Measurements from ENCODE around the gene DNAJB5.
"Not testable (repeated sequence)": the region's sequence is repeated elsewhere in the genome, so short reads cannot be mapped to it uniquely, and the experiment has no call there.

Gene DNAJB5

DNA sequence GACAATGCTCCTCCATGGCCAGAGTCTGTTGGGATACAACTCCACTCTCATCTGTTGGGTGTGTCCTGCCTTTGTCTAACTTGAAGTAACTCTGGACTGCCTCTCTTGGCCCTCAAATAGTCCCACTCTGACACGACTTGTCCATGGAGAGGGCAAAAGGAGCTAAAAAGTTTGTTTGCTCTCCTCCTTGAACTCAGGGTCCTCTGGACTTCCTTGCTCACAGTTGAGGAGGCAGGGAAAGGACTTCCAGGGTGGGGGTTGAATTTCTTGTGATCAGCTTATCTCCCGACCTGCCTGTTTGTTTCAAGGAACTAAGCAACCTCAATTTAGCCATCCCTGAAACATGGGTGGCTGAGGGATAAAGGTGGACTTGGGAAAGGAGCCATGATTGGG is 11.7 kb downstream of the DNAJB5 start:
- no peak for DNase-seq

- no peak for DNase-seq
Observed at GRCh38 chr9:35001803-35002502, 12.4 kb downstream of the DNAJB5 start.

GRCh38 chr9:35002623-35003022 is 13.1 kb downstream of the DNAJB5 start:
- DNase-seq: no peak

DNA sequence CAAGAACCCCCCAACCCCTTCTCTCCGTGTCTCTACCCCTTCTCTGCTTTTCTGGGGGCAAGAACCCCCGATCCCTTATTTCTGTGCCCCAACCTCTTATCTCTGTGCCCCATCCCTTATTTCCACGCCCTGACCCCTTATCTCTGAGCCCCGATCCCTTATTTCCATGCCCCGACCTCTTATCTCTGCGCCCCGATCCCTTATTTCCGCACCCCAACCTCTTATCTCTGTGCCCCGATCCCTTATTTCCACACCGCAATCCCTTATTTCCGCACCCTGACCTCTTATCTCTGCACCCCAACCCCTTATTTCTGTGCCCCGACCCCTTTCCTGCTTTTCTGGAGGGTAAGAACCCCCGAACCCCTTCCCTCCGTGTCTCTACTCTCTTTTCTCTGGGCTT is 14.8 kb downstream of the DNAJB5 start:
- DNase-seq: not testable (repeated sequence)

DNA sequence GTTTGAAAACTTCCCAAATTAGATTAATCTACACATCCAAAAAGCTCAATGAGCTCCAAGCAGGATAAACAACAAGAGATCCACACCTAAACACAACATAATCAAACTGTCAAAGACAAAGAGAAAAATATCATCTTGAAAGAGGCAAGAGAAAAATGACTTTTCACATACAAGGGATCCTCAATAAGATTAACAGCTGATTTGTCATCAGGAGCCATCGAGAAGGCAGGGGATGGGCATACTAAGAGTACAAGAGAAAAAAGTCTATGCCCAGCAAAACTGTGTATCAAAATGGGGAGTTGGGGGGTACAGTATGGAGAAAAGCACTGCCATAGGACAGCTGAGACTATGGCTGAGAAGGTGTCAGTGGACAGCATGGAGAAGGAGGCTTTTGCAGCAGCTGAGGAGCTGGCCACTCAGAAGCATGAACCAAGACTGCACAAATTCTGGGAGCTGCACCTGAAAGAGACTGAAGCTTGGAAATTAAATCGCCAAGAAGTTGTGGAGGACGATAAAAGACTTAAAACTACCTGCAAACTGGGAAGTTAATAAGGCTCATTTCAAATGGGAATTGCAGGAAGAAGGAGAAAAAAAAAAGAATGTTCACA is 20.9 kb downstream of the DNAJB5 start:
- no peak for DNase-seq

DNA sequence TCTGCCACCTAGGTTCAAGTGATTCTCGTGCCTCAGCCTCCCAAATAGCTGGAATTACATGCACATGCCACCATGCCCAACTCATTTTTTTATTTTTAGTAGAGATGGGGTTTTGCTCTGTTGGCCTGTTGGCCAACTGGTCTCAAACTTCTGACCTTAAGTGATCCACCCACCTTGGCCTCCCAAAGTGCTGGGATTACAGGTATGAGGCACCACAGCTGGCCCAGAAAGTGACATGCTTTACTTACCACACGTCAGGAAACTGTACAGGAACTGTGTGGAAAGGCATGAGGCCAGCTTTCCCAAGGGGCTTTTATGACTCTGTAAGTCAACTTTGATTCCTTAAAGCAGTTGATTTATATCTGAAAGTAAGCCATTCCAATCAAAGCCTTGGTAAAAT is 25.0 kb downstream of the DNAJB5 start:
- DNase-seq: no peak

DNA sequence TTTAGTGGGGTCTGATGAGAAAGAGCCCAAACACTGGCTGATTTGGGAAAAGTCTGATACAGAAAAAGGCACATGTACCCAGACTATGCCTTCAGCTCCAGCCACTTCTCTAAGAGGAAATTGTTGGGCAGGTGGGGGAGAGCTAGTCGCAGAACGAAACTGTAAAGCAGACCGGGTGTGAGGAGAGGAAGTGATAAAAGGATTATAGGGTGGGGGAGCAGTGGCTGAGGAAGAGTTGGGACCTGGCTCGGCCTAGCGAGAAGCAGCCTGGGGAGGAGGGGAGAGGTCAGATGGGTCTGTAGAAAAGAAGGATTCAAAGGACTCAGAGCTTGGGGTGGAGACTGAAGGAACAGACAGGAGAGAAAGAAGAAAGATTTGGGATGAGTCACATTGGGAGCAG is 33.9 kb downstream of the DNAJB5 start:
- DNase-seq: not testable (repeated sequence)

DNA sequence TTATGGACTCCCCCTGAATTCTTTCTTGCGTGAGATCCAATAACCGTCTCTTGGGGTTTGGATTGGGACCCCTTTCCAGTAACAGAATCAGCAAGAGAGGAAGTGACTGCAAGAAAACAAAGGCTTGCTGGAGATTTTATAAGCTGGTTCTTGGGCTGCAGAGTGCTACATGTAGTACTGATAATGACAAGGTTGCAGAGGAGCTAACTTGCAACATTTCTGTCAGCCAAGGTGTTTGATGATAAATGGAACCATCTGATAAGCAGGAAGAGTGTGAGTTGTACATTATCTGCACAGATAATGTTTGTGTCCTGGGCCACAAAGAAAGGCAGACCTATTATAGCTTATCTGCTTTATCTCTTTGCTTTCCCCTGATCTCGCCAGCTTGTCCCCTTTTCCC is 37.1 kb downstream of the DNAJB5 start:
- DNase-seq: no peak

DNA sequence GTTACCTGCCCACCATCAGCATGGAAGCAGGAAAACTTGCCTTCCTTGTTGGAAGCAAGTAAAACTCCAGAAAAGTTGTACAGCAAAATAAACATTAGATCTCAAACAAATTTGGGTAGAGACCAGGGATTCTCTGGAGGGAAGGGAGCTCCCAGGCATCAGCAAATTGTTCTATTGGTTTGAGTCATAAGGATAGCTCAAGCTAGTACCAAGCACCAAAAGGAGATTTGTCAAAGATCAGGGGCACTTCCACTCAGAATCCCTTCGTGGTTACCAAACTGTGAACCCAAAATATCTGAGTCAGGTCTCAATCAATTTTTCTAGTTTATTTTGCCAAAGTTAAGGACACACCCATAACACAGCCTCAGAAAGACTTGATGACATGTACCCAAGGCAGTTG is 37.8 kb downstream of the DNAJB5 start:
- no peak for DNase-seq

DNA sequence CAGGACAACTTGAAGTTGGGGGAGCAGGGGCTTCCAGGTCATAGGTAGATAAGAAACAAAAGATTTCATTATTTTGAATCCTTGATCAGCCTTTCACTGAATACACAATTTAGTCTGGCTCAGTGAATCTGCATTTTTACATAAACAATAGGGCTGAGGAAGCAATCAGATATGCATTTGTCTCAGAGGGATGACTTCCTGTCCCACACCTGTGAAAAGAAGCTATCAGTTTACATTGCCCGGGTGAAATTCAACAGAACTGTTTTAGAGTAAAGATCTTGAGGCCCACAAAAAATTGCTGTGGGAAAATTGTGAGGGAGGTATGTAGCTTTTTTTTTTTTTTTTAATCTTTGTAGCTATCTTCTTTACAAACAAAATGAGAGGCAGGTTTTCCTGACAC is 38.3 kb downstream of the DNAJB5 start:
- no peak for DNase-seq

- DNase-seq: no peak
Observed at GRCh38 chr9:35028341-35028740, 38.8 kb downstream of the DNAJB5 start.

DNA sequence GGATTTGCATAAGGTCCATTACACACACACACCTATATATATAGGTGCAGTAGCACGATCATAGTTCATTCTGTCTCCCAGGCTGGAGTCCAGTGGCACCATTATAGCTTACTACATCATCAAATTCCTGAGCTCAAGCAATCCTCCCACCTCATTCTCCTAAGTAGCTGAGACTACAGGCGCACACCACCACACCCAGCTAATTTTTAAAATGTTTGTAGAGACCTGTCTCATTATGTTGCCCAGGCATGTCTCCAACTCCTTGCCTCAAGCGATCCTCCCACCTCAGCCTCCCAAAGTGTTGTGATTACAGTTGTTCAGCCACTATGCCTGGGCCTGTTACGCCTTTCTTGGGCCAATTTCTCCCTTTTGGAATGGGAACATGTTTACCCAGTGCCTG is 39.7 kb downstream of the DNAJB5 start:
- no peak for DNase-seq

GRCh38 chr9:35029852-35030251 is 40.3 kb downstream of the DNAJB5 start:
- no peak for DNase-seq

- no peak for DNase-seq
Observed at GRCh38 chr9:35033101-35033500, 43.6 kb downstream of the DNAJB5 start.

DNA sequence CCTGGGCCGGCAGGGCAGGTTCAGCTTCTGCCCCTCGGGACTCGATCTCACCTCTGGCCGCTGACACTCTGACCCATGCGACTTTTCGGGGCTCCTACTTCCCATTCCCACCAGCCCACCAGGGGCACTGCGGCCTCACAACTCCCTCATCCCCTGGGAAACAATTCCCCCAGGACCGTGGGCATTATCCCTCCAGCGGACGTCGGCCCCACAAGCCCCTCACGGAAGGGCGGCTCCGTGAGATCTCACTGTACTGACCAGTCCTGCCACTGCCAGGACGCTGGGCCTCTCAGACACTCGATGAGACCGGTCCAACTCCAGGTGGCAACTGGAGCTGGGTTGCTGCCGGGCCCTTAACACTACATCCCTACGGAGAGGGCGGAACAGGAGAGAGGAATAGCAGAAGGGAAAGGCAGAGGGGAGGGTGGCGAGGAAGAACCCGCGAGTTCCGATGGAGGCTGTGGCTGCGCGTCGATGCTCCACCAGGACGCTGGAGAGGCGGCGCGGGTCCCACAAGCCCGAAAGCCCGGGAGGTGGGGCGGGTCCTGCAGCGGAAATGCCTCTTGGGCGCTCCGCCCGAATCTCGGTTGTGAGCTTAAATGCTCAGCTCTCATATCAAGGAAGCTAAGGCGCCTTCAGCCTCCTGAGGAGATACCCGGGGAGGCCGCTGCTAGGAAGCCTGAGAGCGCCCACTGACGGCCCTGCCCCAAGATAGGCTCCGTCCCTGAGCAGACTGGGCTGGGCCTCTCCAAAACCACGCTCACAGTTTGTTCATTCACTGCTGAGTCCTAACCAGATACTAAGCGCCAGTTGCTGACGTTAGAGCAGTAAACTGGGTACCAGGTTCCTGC is 46.5 kb downstream of the DNAJB5 start:
- DNase-seq: peak; percentile 21

GRCh38 chr9:35042081-35042604 is 52.6 kb downstream of the DNAJB5 start:
- no peak for DNase-seq

DNA sequence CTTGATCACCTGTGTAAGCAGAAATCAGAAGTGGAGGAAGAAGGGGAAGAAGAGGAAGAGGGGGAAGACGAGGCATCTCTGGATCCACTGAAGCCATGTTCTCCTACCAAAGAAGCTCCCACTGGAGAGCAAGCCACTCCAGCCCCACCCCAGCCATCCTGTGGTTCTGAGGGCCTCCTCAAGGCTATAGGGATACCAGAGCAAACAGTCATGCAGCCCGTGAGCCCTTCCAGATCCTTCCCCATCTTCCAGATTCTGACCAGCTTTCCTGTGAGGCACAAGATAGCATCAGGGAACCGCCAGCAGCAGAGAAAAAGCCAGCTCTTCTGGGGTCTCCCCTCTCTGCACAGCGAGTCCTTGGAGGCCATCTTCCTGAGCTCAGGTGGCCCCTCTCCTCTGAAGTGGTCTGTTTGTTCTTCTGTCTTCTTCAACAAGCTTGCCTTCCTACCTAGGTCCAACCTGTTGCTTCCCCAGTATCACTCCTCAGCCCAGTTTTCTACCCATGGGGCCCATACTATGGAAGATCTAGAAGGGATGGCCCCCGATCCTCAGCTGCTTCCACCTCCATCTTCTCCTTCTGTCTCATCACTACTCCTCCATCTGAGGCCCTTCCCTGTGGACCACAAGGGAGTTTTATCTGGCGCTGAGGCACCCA is 53.5 kb downstream of the DNAJB5 start:
- DNase-seq: no peak

DNA sequence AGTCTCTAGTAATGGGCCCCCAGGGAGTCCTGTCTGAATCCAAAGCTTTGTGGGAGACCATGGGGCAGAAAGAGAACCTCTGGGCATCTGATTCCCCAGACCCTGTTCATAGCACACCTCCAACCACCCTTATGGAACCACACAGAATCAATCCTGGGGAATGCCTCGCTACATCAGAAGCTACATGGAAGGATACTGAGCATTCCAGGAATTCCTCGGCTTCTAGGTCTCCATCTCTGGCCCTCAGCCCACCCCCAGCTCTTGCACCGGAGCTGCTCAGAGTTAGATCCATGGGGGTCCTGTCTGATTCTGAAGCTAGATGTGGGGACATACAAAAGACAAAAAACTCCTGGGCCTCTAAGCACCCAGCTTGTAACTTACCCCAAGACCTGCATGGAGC is 54.5 kb downstream of the DNAJB5 start:
- DNase-seq: no peak

All from retina (tissue), 1 donor.